GM19397 (cell line): Measurements from ENCODE around the gene PANK1.

ENCODE experiments used
- ATAC-seq: cut with Tn5 transposase; IDR thresholded peaks from one replicate; pipeline ENCODE4 v1.9.1; 2021; ENCODE audit warnings: mild to moderate bottlenecking, moderate library complexity; ENCODE audit not compliant: unreplicated experiment

PANK1 gene

GRCh38 chr10:89540420-89540949, 104.6 kb downstream of the PANK1 start:
- no peak for ATAC-seq

- no peak for ATAC-seq
Observed at GRCh38 chr10:89537364-89537763, 107.7 kb downstream of the PANK1 start.

GRCh38 chr10:89536013-89536354, 109.1 kb downstream of the PANK1 start:
- no peak for ATAC-seq

DNA sequence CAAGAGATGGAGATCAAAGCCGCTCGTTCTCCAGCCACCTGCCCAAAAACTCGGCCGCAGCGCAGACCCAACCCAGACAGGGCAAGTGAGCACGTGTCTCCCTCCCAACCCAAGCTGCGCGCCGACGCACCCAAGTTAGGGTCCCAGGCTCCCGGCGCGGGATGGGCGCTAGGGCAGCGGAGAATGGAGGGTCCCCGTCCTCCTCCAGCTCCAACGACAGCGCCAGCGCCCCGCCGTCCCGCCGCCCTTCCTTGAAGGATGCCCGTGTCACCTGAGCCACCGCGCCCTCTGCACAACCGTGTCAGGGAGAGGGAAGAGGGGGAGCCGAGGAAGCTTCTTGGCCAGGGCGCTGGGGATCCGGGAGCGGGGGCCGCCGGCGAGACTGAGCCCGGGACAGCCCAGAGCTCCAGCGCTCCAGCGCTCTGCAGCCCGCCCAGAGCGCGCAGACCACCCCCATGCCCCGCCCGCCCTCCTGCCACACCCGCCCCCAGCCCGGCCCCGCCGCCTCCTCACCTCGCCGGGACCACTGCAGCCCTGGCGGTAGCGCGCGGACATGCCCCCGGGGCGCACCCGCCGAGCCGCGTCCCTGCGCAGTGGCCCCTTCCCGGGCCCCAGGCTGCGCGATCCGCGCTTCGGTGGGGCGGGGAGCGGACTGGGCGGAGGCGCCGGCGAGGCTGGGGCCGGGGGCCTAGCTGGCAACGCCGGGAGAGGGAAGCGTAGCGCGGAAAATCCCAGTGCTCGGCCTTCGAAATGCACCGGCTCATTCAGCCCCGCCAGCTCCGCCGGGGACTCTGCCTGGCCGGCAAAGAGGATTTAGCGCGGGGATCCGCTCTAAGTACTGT, 109.7 kb downstream of the PANK1 start, which contains the start of gene SLC16A12:
SLC16A12 (minus strand) TSS at position 424 of the 842 bp plus-strand sequence. CDS start 73,016 bp downstream, outside the sequence.
- no peak for ATAC-seq

GRCh38 chr10:89534826-89535166, 110.2 kb downstream of the PANK1 start:
- no peak for ATAC-seq
